ENCODE results near the gene DNAJC11. TPM values are rescaled to one million over a fixed set of nuclear protein-coding genes. Genes with fewer than 3 reads are reported as not detected.

Gene DNAJC11
- total RNA-seq, 2 donors from 2014 or later: 64.7 to 71.1 TPM

DNA sequence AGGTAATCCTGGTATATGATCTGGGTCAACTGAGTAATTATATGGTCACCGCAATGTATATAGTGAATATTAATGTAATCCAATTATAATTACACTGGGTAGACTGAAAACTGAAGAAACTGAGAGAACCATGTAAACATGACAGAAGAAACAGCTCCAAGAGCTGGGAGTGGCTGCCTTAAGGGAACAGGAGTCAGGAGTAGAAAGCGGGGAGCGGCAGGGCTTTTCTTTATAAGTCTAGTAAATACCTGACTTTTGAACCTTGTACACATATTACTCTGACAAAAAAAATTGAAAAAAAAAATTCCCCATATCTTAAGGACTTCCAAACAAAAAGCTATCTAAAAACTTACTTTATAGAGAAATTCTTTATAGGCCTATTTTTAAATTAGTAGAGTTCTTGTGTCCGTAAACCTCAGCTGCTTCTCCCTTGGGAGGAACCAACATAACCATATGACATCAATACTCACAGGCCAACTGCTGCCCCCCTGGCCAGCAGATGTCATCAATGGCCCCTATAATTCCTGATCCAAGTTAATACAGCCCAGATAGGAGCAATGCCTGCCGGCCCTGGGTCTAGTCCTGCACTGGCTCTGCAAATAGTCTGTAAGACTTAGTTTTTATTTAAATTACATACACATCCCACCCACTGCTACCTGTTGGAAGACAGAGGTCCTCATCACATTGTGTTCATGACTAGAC is 43.1 kb downstream of the DNAJC11 start:
- Mint-ChIP-seq H3K27me3 (ENCODE audit: insufficient read depth) (no peaks in the 10 kb centered on the region), H3K9me3 (no peaks in the 10 kb centered on the region), H3K4me3 (no peak overlapping the region), H3K4me1 (no peaks in the 10 kb centered on the region), H3K36me3 (ENCODE audit: low read depth) (peaks cover 36% of the 10 kb centered on the region), H3K27ac (no peak overlapping the region)
- TF ChIP-seq, protein P1, sequence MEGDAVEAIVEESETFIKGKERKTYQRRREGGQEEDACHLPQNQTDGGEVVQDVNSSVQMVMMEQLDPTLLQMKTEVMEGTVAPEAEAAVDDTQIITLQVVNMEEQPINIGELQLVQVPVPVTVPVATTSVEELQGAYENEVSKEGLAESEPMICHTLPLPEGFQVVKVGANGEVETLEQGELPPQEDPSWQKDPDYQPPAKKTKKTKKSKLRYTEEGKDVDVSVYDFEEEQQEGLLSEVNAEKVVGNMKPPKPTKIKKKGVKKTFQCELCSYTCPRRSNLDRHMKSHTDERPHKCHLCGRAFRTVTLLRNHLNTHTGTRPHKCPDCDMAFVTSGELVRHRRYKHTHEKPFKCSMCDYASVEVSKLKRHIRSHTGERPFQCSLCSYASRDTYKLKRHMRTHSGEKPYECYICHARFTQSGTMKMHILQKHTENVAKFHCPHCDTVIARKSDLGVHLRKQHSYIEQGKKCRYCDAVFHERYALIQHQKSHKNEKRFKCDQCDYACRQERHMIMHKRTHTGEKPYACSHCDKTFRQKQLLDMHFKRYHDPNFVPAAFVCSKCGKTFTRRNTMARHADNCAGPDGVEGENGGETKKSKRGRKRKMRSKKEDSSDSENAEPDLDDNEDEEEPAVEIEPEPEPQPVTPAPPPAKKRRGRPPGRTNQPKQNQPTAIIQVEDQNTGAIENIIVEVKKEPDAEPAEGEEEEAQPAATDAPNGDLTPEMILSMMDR (conservative IDR thresholded peaks at IDR 0.05): no peak
- H3K36me3 ChIP-seq (ENCODE audit: control insufficient read depth, insufficient read depth, low read length): peaks cover 31% of the 10 kb centered on the region
- no peaks in the 10 kb centered on the region for H3K9me3 ChIP-seq (ENCODE audit: control insufficient read depth, low read length)
- H3K27me3 ChIP-seq (ENCODE audit: control insufficient read depth, insufficient read depth, low read length, poor library complexity, severe bottlenecking): no peaks in the 10 kb centered on the region
- no peak for DNase-seq
- no peak overlapping the region for H3K27ac ChIP-seq (ENCODE audit: low read depth, low read length)
- no peaks in the 10 kb centered on the region for H3K4me1 ChIP-seq (ENCODE audit: control insufficient read depth, insufficient read depth, low read length)
- no peak overlapping the region for H3K9ac ChIP-seq (ENCODE audit: extremely low read depth, low read length, poor library complexity, severe bottlenecking)
- WGBS, 2 experiments (ENCODE audit: insufficient coverage in 1 of 2, insufficient read length in 1 of 2): 98 to 100% methylated on average over 2 to 4 of the region's 5 CpGs
- H3K4me3 ChIP-seq (ENCODE audit: low read length): no peak overlapping the region

DNA sequence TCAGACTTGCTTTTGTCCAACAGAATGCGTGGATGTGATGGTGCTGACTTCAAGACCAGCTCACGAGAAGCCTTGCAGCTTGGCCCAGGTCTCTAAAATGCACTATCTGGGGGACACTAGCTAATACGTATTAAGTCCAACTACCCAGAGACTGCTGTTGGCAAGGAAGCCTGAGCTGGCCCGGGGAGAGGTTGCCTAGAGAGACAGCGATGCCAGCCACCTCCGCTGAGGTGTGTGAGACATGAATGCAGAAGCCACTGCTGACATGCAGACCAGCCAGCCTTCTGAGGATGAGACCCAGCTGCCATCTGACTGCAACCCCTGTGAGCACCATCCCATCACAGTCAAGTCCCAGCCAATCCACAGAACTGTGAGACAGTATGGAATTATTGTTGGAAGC is 44.5 kb downstream of the DNAJC11 start:
- Histone ChIP-seq H3K4me1 (ENCODE audit: control insufficient read depth, insufficient read depth, low read length) (no peaks in the 10 kb centered on the region), H3K27me3 (ENCODE audit: control insufficient read depth, insufficient read depth, low read length, poor library complexity, severe bottlenecking) (no peaks in the 10 kb centered on the region), H3K4me3 (ENCODE audit: low read length) (no peak overlapping the region), H3K9me3 (ENCODE audit: control insufficient read depth, low read length) (no peaks in the 10 kb centered on the region), H3K36me3 (ENCODE audit: control insufficient read depth, insufficient read depth, low read length) (peaks cover 33% of the 10 kb centered on the region), H3K9ac (ENCODE audit: extremely low read depth, low read length, poor library complexity, severe bottlenecking) (no peak overlapping the region), H3K27ac (ENCODE audit: low read depth, low read length) (peak overlapping the region; percentile 6)
- DNase-seq: no peak
- Mint-ChIP-seq H3K27ac (peak overlapping the region; percentile 33), H3K36me3 (ENCODE audit: low read depth) (peaks cover 33% of the 10 kb centered on the region), H3K4me3 (no peak overlapping the region), H3K27me3 (ENCODE audit: insufficient read depth) (no peaks in the 10 kb centered on the region), H3K9me3 (no peaks in the 10 kb centered on the region), H3K4me1 (no peaks in the 10 kb centered on the region)
- TF ChIP-seq, protein P1 (conservative IDR thresholded peaks at IDR 0.05): no peak
- WGBS, 2 experiments (ENCODE audit: insufficient coverage in 1 of 2, insufficient read length in 1 of 2): 95 to 100% methylated on average over 6 of the region's 6 CpGs

DNA sequence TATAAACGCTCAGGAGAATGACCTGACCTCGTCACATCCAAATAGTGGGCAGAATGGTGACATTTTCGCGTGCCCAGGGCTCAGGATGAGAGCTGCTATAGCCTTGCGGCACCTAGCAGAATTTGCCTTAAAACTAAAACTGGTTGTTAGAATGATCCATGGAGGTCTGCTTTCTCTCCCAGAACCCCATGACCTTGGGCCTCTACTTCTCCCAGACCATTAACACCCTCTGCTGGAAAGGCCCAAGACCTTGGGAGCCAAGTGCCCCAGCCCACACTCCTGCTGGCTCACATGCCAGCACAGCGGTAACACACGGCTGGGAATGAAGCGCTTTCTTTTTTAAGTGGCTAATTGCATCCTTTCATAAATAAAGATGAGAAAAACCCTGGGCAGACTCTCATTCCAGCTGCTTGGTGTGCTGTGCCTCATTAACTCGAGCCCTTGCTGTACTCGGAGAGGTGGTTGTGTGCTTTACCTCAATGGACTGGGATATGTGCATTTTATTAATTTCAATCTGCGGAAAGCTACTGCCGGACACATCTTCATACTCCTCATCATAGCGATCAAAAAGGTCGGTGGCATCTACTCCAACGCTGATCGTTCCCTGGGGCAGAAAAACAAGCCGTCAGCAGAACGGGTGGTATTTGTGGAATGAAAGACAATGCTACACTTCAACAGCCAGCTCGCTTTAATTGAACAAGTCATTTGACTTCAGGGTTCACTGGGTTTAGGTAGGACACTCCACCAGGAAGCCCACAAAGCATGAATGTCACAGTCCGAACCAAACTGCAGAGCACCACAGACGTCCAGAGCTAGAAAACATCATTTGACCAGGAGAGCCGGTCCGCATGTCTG is 48.0 kb downstream of the DNAJC11 start:
- no peaks in the 10 kb centered on the region for H3K27me3 ChIP-seq (ENCODE audit: control insufficient read depth, insufficient read depth, low read length, poor library complexity, severe bottlenecking)
- no peak for DNase-seq
- Mint-ChIP-seq H3K36me3 (ENCODE audit: low read depth) (peaks cover 48% of the 10 kb centered on the region), H3K9me3 (no peaks in the 10 kb centered on the region), H3K27ac (no peak overlapping the region), H3K27me3 (ENCODE audit: insufficient read depth) (no peaks in the 10 kb centered on the region), H3K4me1 (no peaks in the 10 kb centered on the region), H3K4me3 (no peak overlapping the region)
- H3K36me3 ChIP-seq (ENCODE audit: control insufficient read depth, insufficient read depth, low read length): peaks cover 52% of the 10 kb centered on the region
- no peaks in the 10 kb centered on the region for H3K4me1 ChIP-seq (ENCODE audit: control insufficient read depth, insufficient read depth, low read length)
- H3K9me3 ChIP-seq (ENCODE audit: control insufficient read depth, low read length): no peaks in the 10 kb centered on the region
- WGBS, 2 experiments (ENCODE audit: insufficient coverage in 1 of 2, insufficient read length in 1 of 2): 92 to 94% methylated on average over 20 to 23 of the region's 23 CpGs
- H3K27ac ChIP-seq (ENCODE audit: low read depth, low read length): peak overlapping the region; percentile 27
- no peak overlapping the region for H3K9ac ChIP-seq (ENCODE audit: extremely low read depth, low read length, poor library complexity, severe bottlenecking)
- no peak overlapping the region for H3K4me3 ChIP-seq (ENCODE audit: low read length)
- TF ChIP-seq, protein P1 (conservative IDR thresholded peaks at IDR 0.05): no peak

Measured in endodermal cell (in vitro differentiated cells).